H1 (cell line): Measurements from ENCODE around the gene RHOV.
A peak's percentile ranks its signal among the peaks of the same experiment; 100 is the strongest.

Experiments
- EP300 ChIP-seq, 2 experiments: IDR thresholded peaks; 1 replicate in 1 of 2; 2 replicates in 1 of 2; pipeline ENCODE4 v1.6.1; 2011 to 2012; ENCODE audit warnings: low read depth in 2 of 2, low read length in 2 of 2, mild to moderate bottlenecking in 2 of 2, borderline replicate concordance in 1 of 2, inconsistent platforms in 1 of 2, moderate library complexity in 1 of 2
- FOSL1 ChIP-seq: IDR thresholded peaks from 2 replicates; pipeline ENCODE4 v1.6.1; 2011; ENCODE audit warnings: mild to moderate bottlenecking, low read depth, low read length, moderate library complexity; ENCODE audit not compliant: insufficient read depth
- KDM1A ChIP-seq: fragments of 200-600, 300-600 bp; sonication (generic); IDR thresholded peaks from 2 replicates; pipeline ENCODE4 v1.7.1; 2016; ENCODE audit warnings: mild to moderate bottlenecking, low read length, borderline replicate concordance
- POLR2A ChIP-seq, 2 experiments: IDR thresholded peaks; 1 replicate in 1 of 2; 2 replicates in 1 of 2; pipeline ENCODE4 v1.6.1; 2011; ENCODE audit warnings: low read depth in 2 of 2, low read length in 2 of 2, mild to moderate bottlenecking in 2 of 2; ENCODE audit errors: control extremely low read depth in 1 of 2
- POLR2AphosphoS5 ChIP-seq: IDR thresholded peaks from 2 replicates; pipeline ENCODE4 v1.6.1; 2011; ENCODE audit warnings: low read depth, low read length

DNA sequence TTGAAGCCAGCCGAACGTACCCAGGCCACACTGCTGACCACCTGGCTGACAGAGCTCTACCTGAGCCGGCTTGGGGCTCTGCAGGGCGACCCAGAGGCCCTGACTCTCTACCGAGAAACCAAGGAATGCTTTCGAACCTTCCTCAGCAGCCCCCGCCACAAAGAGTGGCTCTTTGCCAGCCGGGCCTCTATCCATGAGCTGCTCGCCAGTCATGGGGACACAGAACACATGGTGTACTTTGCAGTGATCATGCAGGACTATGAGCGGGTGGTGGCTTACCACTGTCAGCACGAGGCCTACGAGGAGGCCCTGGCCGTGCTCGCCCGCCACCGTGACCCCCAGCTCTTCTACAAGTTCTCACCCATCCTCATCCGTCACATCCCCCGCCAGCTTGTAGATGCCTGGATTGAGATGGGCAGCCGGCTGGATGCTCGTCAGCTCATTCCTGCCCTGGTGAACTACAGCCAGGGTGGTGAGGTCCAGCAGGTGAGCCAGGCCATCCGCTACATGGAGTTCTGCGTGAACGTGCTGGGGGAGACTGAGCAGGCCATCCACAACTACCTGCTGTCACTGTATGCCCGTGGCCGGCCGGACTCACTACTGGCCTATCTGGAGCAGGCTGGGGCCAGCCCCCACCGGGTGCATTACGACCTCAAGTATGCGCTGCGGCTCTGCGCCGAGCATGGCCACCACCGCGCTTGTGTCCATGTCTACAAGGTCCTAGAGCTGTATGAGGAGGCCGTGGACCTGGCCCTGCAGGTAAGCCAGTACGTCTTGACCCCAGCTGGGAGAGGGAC lies 26.4 kb upstream of the RHOV start:
- TF ChIP-seq POLR2A (IDR thresholded peaks at IDR 0.05; ENCODE audit: control extremely low read depth in 1 of 2, low read depth in 2 of 2, low read length in 2 of 2) (no peak), KDM1A (no peak), FOSL1 (no peak), POLR2AphosphoS5 (0 out of 2 replicates have a peak, but pooled peaks have one; percentile 5), EP300 (IDR thresholded peaks at IDR 0.05; ENCODE audit: borderline replicate concordance in 1 of 2, low read depth in 2 of 2, low read length in 2 of 2) (no peak)
